Prostate gland (tissue), 2 donors: ENCODE results near the gene DNAJB7. TPM values are rescaled to one million over a fixed set of nuclear protein-coding genes. Genes with fewer than 3 reads are reported as not detected.
A peak's percentile ranks its signal among the peaks of the same experiment; 100 is the strongest.

Experiments
- DNase-seq: peaks from one replicate; pipeline ENCODE4 v3.0.0-alpha.2; 2019; ENCODE audit warnings: low spot score
- H3K27ac ChIP-seq, 2 donors: fragments of 200-600 bp; sonication (generic); 2 replicates each; pipeline ENCODE4 v1.5.1; 2017 to 2019
- H3K27me3 ChIP-seq: fragments of 200-600 bp; sonication (generic); replicated peaks from 2 replicates; pipeline ENCODE4 v1.5.1; 2019; ENCODE audit not compliant: insufficient read depth
- H3K36me3 ChIP-seq, 2 donors: fragments of 200-600 bp; sonication (generic); 1 replicate in 1 of 2; 2 replicates in 1 of 2; pipeline versions ENCODE4 v1.5.1 to v1.8.1; 2017 to 2019
- H3K4me1 ChIP-seq: fragments of 200-600 bp; sonication (generic); replicated peaks from 2 replicates; pipeline ENCODE4 v1.5.1; 2019
- H3K4me3 ChIP-seq, 2 donors: fragments of 200-600 bp; sonication (generic); 2 replicates each; pipeline ENCODE4 v1.5.1; 2017 to 2019
- H3K9me3 ChIP-seq: fragments of 200-600 bp; sonication (generic); 2 replicates; pipeline ENCODE4 v1.5.1; 2017
- POLR2A ChIP-seq: fragments of 450-650 bp; IDR thresholded peaks from one replicate; pipeline ENCODE4 v1.6.1; 2016; ENCODE audit warnings: antibody characterized with exemption, mild to moderate bottlenecking
- POLR2AphosphoS5 ChIP-seq: sonication (generic); formaldehyde crosslinking; IDR thresholded peaks from one replicate; pipeline ENCODE4 v1.6.1; 2017; ENCODE audit warnings: antibody characterized with exemption
- WGBS: methylation state at CpG from one replicate; pipeline ENCODE4 v1.1.5; 2018; 5-methylcytosine and 5-hydroxymethylcytosine counted together
- intact Hi-C: fragments of 100-400 bp; cut with DNase I; formaldehyde crosslinking; loops from one replicate; pipeline ENCODE4 v1.14.2; 2022
- total RNA-seq, 2 donors: library from RNA; depleted of rRNA; stranded (reverse); fragments of >200 nt; gene quantifications; one replicate each; pipeline ENCODE4 v1.1.0, GENCODE V29; 2016
- TF ChIP-seq, protein P1 (sequence below), 4 experiments: fragments of 200-600 bp in 2 of 4; fragments of 450-650 bp in 2 of 4; sonication (generic) in 2 of 4; IDR thresholded peaks; 1 replicate in 3 of 4; 2 replicates in 1 of 4; pipeline ENCODE4 v1.5.1; 2016 to 2019; ENCODE audit warnings: antibody characterized with exemption in 4 of 4, mild to moderate bottlenecking in 2 of 4, moderate library complexity in 2 of 4

Gene DNAJB7
- total RNA-seq, 2 donors from 2014 or later = 0.17 TPM; not detected in 1

DNA sequence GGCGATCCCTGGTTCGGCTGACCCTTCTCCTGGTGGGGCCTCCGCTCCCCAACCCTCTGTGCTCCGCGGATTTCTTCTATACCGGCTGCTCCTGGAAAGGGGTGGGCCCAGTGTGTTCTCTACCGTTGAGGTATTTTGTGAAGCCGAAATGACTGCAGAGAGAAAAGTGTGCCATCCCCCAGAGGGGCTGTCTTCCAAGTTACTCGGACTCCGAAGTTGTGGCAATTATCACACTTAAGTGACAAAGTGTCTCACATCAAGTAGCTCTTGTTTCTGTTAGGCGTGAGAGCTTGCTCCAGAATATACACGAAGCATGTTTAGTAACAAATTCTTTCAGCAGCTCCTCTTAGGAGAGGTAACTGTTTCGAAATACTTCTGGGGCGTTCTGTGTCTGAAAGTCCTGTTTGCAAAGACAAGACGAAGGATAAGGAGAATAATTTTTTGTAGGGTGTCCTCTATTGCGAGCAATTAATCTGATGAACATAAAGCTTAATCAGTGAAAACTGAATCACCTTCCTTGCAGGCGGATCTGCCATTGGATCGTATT lies 4.5 kb downstream of the DNAJB7 start:
- Histone ChIP-seq H3K27me3 (no peaks in the 10 kb centered on the region), H3K4me3 (peak overlapping the region; percentile 82 to 89), H3K36me3 (no peaks in the 10 kb centered on the region), H3K4me1 (peaks cover 9% of the 10 kb centered on the region), H3K27ac (peak overlapping the region; percentile 99), H3K9me3 (no peaks in the 10 kb centered on the region)
- 2% methylated on average over 18 of the region's 18 CpGs for WGBS
- no peak for DNase-seq
- intact Hi-C loops = loop anchor here (5.0 kb wide), 1 partner anchor 40 kb away; the partner anchor contains the start of gene SLC25A17
- TF ChIP-seq POLR2A (no peak), POLR2AphosphoS5 (no peak)
- TF ChIP-seq, protein P1, sequence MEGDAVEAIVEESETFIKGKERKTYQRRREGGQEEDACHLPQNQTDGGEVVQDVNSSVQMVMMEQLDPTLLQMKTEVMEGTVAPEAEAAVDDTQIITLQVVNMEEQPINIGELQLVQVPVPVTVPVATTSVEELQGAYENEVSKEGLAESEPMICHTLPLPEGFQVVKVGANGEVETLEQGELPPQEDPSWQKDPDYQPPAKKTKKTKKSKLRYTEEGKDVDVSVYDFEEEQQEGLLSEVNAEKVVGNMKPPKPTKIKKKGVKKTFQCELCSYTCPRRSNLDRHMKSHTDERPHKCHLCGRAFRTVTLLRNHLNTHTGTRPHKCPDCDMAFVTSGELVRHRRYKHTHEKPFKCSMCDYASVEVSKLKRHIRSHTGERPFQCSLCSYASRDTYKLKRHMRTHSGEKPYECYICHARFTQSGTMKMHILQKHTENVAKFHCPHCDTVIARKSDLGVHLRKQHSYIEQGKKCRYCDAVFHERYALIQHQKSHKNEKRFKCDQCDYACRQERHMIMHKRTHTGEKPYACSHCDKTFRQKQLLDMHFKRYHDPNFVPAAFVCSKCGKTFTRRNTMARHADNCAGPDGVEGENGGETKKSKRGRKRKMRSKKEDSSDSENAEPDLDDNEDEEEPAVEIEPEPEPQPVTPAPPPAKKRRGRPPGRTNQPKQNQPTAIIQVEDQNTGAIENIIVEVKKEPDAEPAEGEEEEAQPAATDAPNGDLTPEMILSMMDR (IDR thresholded peaks at IDR 0.05) = no peak

DNA sequence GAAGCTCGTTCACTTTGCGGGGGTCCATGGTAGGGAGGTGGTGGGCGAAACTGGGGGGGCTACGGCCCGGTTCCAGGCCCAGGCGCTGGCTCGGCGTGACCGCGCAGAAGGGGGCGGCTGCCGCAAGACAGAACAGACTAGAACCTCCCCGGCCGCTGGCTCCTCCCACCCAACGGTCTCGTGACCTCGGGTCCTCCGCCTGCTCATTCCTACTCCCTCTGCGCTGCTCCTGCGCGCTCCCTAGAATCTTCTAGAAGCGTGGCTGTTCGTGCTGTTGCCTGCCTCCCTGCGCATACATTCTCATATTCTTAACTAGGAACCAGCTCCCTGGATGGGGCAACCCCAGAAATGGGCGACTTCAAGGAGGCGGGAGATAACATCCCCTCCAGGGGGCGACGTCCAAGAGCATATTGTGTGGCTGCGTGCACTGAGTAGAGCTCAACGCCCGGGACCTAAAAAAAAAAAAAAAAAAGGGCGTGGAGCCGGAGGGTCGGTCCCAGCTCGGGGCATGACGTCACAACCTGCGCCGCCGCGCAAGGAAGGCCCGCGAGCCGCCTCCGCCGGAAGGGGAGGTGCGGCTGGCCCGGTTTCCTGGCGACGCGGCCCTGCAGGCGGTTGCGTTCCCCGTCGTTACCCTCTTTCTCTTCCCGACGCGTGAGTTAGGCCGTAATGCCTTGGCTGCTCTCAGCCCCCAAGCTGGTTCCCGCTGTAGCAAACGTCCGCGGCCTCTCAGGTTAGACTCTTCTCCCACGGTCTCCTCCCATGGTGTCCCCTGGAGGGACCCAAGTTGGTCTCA lies 5.2 kb downstream of the DNAJB7 start, which contains the start of the genes ST13 and XPNPEP3:
Gene ST13, minus strand, starts transcription at position 127 of the 796 bp plus-strand sequence. Its CDS starts 99 bp downstream, at position 28.
Gene XPNPEP3, plus strand, starts transcription at position 636 of the 796 bp plus-strand sequence. Its CDS starts 34 bp downstream, at position 670.
- H3K36me3 ChIP-seq = no peaks in the 10 kb centered on the region
- under 1% methylated on average over 63 of the region's 63 CpGs for WGBS
- DNase-seq = peak; percentile 97
- H3K4me1 ChIP-seq = peaks cover 9% of the 10 kb centered on the region
- intact Hi-C loops = loop anchor here (5.0 kb wide), 1 partner anchor 39 kb away; the partner anchor contains the start of gene SLC25A17
- H3K27ac ChIP-seq = peak within 1 kb of the TSS; percentile 99
- no peaks in the 10 kb centered on the region for H3K27me3 ChIP-seq
- no peaks in the 10 kb centered on the region for H3K9me3 ChIP-seq
- H3K4me3 ChIP-seq = peak within 1 kb of the TSS; percentile 82 to 89
- TF ChIP-seq POLR2A (peak; percentile 91), POLR2AphosphoS5 (peak; percentile 91)
- TF ChIP-seq, protein P1 (IDR thresholded peaks at IDR 0.05) = peak in 3 of 4 experiments; percentile 3 to 26 (median 20)

- no peak for TF ChIP-seq POLR2A
- TF ChIP-seq POLR2AphosphoS5 = no peak
- TF ChIP-seq, protein P1 (IDR thresholded peaks at IDR 0.05) = no peak
Observed at GRCh38 chr22:40855979-40856512, 5.9 kb downstream of the DNAJB7 start.

DNA sequence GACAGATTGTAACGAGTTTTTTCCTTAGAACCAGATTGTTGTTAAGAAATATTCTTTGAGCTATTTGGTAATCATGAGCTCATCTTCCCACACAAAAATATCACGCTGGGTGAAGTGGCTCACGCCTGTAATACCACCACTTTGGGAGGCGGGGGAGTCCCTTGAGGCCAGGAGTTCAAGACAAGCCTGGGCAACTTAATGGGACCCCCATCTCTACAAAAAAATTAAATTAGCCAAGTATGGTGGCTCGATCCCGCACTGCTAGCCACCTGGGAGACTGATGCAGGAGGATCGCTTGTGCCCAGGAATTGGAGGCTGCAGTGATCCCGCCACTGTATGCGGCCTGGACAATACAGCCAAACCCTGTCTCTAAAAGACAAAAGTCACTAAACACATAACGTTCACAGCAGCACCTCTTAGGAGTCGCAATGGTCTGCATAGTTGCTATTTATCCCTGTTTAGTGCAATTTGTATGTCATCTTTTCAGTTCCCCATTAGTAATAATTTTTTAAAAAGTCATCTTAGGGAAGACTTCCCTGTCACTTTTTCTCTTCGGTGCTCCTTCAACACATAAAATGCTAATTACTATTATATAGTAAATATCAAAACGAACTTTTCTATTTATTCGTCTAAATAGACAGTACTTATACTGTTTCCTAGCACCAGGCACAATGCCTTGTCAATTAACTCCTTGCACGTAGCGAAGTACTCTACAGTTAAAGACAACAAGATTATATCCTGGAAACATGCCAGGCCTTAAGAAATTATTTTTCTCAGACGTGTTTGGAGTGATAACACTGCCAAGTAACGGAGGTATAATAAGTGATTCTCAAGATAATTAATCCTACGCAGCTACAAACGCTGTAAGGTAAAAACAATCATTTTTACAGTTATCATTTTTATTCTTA lies 6.6 kb downstream of the DNAJB7 start:
- Histone ChIP-seq H3K36me3 (no peaks in the 10 kb centered on the region), H3K27me3 (no peaks in the 10 kb centered on the region), H3K9me3 (no peaks in the 10 kb centered on the region), H3K4me1 (peaks cover 9% of the 10 kb centered on the region), H3K27ac (peak overlapping the region; percentile 99), H3K4me3 (peak overlapping the region; percentile 82 to 89)
- no peak for TF ChIP-seq POLR2A
- no peak for TF ChIP-seq POLR2AphosphoS5
- TF ChIP-seq, protein P1 (IDR thresholded peaks at IDR 0.05) = no peak
- DNase-seq = peak; percentile 8
- 26% methylated on average over 20 of the region's 20 CpGs for WGBS
- intact Hi-C loops = loop anchor here (5.0 kb wide), 1 partner anchor 38 kb away; the partner anchor contains the start of gene SLC25A17

More at GRCh38 chr22:40855979-40856512, 5.9 kb downstream of the DNAJB7 start:
- Histone ChIP-seq H3K27me3 (no peaks in the 10 kb centered on the region), H3K4me3 (peak overlapping the region; percentile 82 to 89), H3K27ac (peak overlapping the region; percentile 99), H3K9me3 (no peaks in the 10 kb centered on the region), H3K36me3 (no peaks in the 10 kb centered on the region), H3K4me1 (peaks cover 9% of the 10 kb centered on the region)
- under 1% methylated on average over 28 of the region's 29 CpGs for WGBS
- peak; percentile 11 for DNase-seq
- intact Hi-C loops = loop anchor here (5.0 kb wide), 1 partner anchor 39 kb away; the partner anchor contains the start of gene SLC25A17
